Smooth muscle cell (in vitro differentiated cells): Measurements from ENCODE around the gene SETBP1. TPM values are rescaled to one million over a fixed set of nuclear protein-coding genes. Genes with fewer than 3 reads are reported as not detected.

Source experiments
- DNase-seq: peaks from one replicate; lab custom pipeline; 2025; ENCODE audit not compliant: unreplicated experiment; lab: John Stamatoyannopoulos, UW
- H2AFZ ChIP-seq: fragments of 200-600 bp; sonication (generic); 2 replicates; pipeline ENCODE4 v1.6.0; 2016; ENCODE audit warnings: antibody characterized with exemption, low read depth, mild to moderate bottlenecking
- H3F3A ChIP-seq: fragments of 200-600 bp; sonication (generic); 2 replicates; pipeline ENCODE4 v1.6.0; 2017; ENCODE audit warnings: antibody characterized with exemption, low read depth
- H3K27ac ChIP-seq: fragments of 200-600 bp; sonication (generic); 2 replicates; pipeline ENCODE4 v1.5.1; 2016; ENCODE audit warnings: low read depth, mild to moderate bottlenecking
- H3K27me3 ChIP-seq: fragments of 200-600 bp; sonication (generic); 2 replicates; pipeline ENCODE4 v1.6.1; 2016; ENCODE audit warnings: low read depth, mild to moderate bottlenecking
- H3K36me3 ChIP-seq: fragments of 200-600 bp; sonication (generic); 2 replicates; pipeline ENCODE4 v1.5.1; 2016; ENCODE audit warnings: low read depth
- H3K4me1 ChIP-seq: fragments of 200-600 bp; sonication (generic); 2 replicates; pipeline ENCODE4 v1.5.1; 2016; ENCODE audit warnings: low read depth
- H3K4me2 ChIP-seq: fragments of 200-600 bp; sonication (generic); 2 replicates; pipeline ENCODE4 v1.6.0; 2016; ENCODE audit warnings: mild to moderate bottlenecking
- H3K4me3 ChIP-seq: fragments of 200-600 bp; sonication (generic); 2 replicates; pipeline ENCODE4 v1.5.1; 2016; ENCODE audit warnings: mild to moderate bottlenecking
- H3K79me2 ChIP-seq: fragments of 200-600 bp; sonication (generic); 2 replicates; pipeline ENCODE4 v1.6.0; 2016; ENCODE audit warnings: low read depth, mild to moderate bottlenecking
- H3K9ac ChIP-seq: fragments of 200-600 bp; sonication (generic); 2 replicates; pipeline ENCODE4 v1.6.0; 2016; ENCODE audit warnings: low read depth
- H3K9me3 ChIP-seq: fragments of 200-600 bp; sonication (generic); replicated peaks from 2 replicates; pipeline ENCODE4 v1.5.1; 2016; ENCODE audit warnings: low read depth
- H4K20me1 ChIP-seq: fragments of 200-600 bp; sonication (generic); 2 replicates; pipeline ENCODE4 v1.6.0; 2016; ENCODE audit warnings: low read depth
- WGBS: methylation state at CpG from one replicate; pipeline ENCODE4 v1.1.7; 2016; ENCODE audit warnings: low lambda C conversion rate; 5-methylcytosine and 5-hydroxymethylcytosine counted together
- polyA plus RNA-seq: library from polyadenylated mRNA; unstranded; fragments of >200 nt; fragmentation: Nextera tagmentation; extraction: Ambion mirVana; gene quantifications from 2 replicates; pipeline ENCODE4 v1.2.1, GENCODE V29; 2016
- total RNA-seq: library from RNA; depleted of rRNA; stranded (reverse); fragments of >200 nt; gene quantifications from 2 replicates; pipeline ENCODE4 v1.2.3, GENCODE V29; 2014
- TF ChIP-seq, protein P1 (sequence below): fragments of 200-600 bp; sonication (generic); IDR thresholded peaks from 2 replicates; pipeline ENCODE4 v1.5.1; 2017; ENCODE audit warnings: borderline replicate concordance, mild to moderate bottlenecking, antibody characterized with exemption; ENCODE audit not compliant: insufficient read depth, poor library complexity, severe bottlenecking

SETBP1 gene
- total RNA-seq (17.7 and 19.2 TPM in 2 replicates), polyA plus RNA-seq (4.7 and 6.1 TPM in 2 replicates)

DNA sequence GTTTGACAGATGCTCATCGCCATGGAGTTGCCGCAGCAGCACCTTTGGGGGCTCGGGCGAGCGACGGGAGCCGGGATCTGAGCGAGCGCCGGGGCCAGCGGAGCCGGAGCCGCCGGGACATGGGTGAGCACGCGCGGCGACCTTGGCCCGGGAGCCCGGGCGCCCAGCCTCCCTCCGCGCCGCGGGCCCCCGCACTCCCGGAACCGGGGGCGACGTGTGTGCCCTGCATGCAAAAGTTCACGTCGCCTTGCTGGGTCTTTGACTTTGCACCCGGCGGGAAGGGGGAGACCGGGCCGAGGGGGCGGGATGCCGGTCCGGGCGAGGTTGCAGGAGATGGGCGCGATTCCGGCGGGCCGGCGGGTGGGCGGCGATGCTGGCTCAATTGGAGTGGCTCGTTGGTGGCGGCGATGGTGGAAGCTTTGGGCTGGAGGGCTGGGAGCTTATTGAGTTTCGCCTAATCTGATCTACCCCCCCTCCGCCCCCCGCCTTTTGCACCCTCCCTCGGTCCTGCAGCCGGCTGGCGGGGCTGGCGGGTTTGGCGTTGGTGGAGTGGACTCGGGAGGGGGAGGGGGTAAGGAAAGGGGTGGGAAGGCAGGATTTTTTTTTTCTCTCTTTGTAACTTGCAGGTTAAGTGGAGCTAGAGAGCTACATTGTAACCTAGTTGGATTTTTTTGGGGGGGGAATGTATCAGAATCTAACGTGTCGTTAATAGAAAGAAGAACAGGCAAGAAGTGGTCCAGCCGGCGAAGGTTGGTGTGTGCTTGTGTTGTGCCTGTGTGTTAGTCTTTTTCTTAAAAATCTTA lies at the start of gene SETBP1:
Gene SETBP1, plus strand, starts transcription at position 616 of the 803 bp plus-strand sequence. CDS start 20,459 bp downstream, outside the sequence.
- H3K36me3 ChIP-seq, result no peaks in the 10 kb centered on the region
- H3K79me2 ChIP-seq, result peaks cover 40% of the 10 kb centered on the region
- H3K27ac ChIP-seq, result peak within 1 kb of the TSS; percentile 59
- H3K9me3 ChIP-seq, result no peaks in the 10 kb centered on the region
- H3K27me3 ChIP-seq, result no peaks in the 10 kb centered on the region
- H2AFZ ChIP-seq, result peak within 1 kb of the TSS; percentile 87
- DNase-seq, result peak; percentile 20
- peaks cover 36% of the 10 kb centered on the region for H3K4me1 ChIP-seq
- under 1% methylated on average over 35 of the region's 64 CpGs for WGBS
- H3K4me2 ChIP-seq, result peak within 1 kb of the TSS; percentile 93
- TF ChIP-seq, protein P1, sequence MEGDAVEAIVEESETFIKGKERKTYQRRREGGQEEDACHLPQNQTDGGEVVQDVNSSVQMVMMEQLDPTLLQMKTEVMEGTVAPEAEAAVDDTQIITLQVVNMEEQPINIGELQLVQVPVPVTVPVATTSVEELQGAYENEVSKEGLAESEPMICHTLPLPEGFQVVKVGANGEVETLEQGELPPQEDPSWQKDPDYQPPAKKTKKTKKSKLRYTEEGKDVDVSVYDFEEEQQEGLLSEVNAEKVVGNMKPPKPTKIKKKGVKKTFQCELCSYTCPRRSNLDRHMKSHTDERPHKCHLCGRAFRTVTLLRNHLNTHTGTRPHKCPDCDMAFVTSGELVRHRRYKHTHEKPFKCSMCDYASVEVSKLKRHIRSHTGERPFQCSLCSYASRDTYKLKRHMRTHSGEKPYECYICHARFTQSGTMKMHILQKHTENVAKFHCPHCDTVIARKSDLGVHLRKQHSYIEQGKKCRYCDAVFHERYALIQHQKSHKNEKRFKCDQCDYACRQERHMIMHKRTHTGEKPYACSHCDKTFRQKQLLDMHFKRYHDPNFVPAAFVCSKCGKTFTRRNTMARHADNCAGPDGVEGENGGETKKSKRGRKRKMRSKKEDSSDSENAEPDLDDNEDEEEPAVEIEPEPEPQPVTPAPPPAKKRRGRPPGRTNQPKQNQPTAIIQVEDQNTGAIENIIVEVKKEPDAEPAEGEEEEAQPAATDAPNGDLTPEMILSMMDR, result no peak
- H3K9ac ChIP-seq, result peak within 1 kb of the TSS; percentile 27
- peak within 1 kb of the TSS; percentile 94 for H3K4me3 ChIP-seq
- H4K20me1 ChIP-seq, result peaks cover 11% of the 10 kb centered on the region
- H3F3A ChIP-seq, result peaks cover 11% of the 10 kb centered on the region

GRCh38 chr18:44632469-44633145 lies 48.1 kb upstream of the SETBP1 start:
- no peaks in the 10 kb centered on the region for H3K36me3 ChIP-seq
- no peak overlapping the region for H3K27ac ChIP-seq
- no peak overlapping the region for H3K4me3 ChIP-seq
- H3K79me2 ChIP-seq, result no peaks in the 10 kb centered on the region
- no peaks in the 10 kb centered on the region for H4K20me1 ChIP-seq
- H3K9ac ChIP-seq, result no peak overlapping the region
- no peak overlapping the region for H3K4me2 ChIP-seq
- no peak overlapping the region for H2AFZ ChIP-seq
- no peaks in the 10 kb centered on the region for H3K4me1 ChIP-seq
- no peaks in the 10 kb centered on the region for H3F3A ChIP-seq
- no peak for DNase-seq
- no peaks in the 10 kb centered on the region for H3K27me3 ChIP-seq
- H3K9me3 ChIP-seq, result no peaks in the 10 kb centered on the region
- TF ChIP-seq, protein P1, result no peak
- 87% methylated on average over 3 of the region's 3 CpGs for WGBS

DNA sequence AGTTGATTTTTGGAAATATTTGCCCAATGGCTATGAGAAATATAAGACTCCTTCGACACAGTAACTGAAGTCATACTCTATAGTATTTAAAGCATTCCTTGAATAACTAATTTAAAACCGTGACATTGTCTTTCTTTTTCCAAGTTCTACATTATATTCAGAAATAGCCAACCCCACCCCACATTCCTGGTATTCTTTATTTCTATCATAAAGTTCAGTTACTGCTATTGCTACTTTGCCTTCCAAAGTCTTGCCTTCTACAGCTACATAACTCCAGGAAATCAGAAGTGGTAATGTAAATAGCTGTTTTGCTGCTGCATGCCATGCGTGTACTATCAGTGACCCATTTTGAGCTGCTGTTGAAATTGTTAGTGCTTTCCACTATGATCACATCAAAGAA lies 45.1 kb upstream of the SETBP1 start:
- Histone ChIP-seq H3K27me3 (no peaks in the 10 kb centered on the region), H3K9me3 (no peaks in the 10 kb centered on the region), H3K9ac (no peak overlapping the region), H3K4me1 (no peaks in the 10 kb centered on the region), H3K27ac (no peak overlapping the region), H3K36me3 (no peaks in the 10 kb centered on the region), H3K79me2 (no peaks in the 10 kb centered on the region), H3K4me3 (no peak overlapping the region), H3K4me2 (no peak overlapping the region), H2AFZ (no peak overlapping the region), H3F3A (no peaks in the 10 kb centered on the region), H4K20me1 (no peaks in the 10 kb centered on the region)
- no peak for DNase-seq
- TF ChIP-seq, protein P1, result no peak
- 89% methylated on average over 3 of the region's 3 CpGs for WGBS
